Renal cortical epithelial cell (primary cell): ENCODE results near the gene TMEM203. TPM values are rescaled to one million over a fixed set of nuclear protein-coding genes. Genes with fewer than 3 reads are reported as not detected.

Experiments used
- total RNA-seq: library from RNA; depleted of rRNA; stranded (reverse); fragments of >200 nt; gene quantifications from 2 replicates; pipeline ENCODE4 v1.2.3, GENCODE V29; 2014

The TMEM203 gene
- total RNA-seq, 1 donor from 2014 or later: 42.8 TPM

Other genes with a start within 250 kb of the TMEM203 start
- 0.45 TPM in 1 of 2 replicates, not detected in the other for gene PTGDS, start 228.1 kb downstream of the TMEM203 start, total RNA-seq
- not detected in 2 replicates for gene LCNL1, start 222.7 kb downstream of the TMEM203 start, total RNA-seq
- gene PAXX, start 213.2 kb downstream of the TMEM203 start, total RNA-seq: 13.6 and 26.9 TPM in 2 replicates
- 0.85 and 1.9 TPM in 2 replicates for gene CLIC3, start 209.1 kb downstream of the TMEM203 start, total RNA-seq
- gene ABCA2, start 177.4 kb downstream of the TMEM203 start, total RNA-seq: 7.5 and 53.0 TPM in 2 replicates
- gene FUT7, start 173.6 kb downstream of the TMEM203 start, total RNA-seq: not detected in 2 replicates
- 7.1 and 21.6 TPM in 2 replicates for gene NPDC1, start 159.5 kb downstream of the TMEM203 start, total RNA-seq
- gene ENTPD2, start 151.6 kb downstream of the TMEM203 start, total RNA-seq: 0.17 and 0.35 TPM in 2 replicates
- 0.99 and 12.0 TPM in 2 replicates for gene SAPCD2, start 135.1 kb downstream of the TMEM203 start, total RNA-seq
- 6.4 and 7.1 TPM in 2 replicates for gene UAP1L1, start 128.1 kb downstream of the TMEM203 start, total RNA-seq
- gene MAN1B1, start 118.7 kb downstream of the TMEM203 start, total RNA-seq: 67.6 and 71.4 TPM in 2 replicates
- gene DPP7, start 90.9 kb downstream of the TMEM203 start, total RNA-seq: 42.3 and 70.2 TPM in 2 replicates
- gene GRIN1, start 66.5 kb downstream of the TMEM203 start, total RNA-seq: 0.30 TPM in 1 of 2 replicates, not detected in the other
- gene LRRC26, start 35.6 kb downstream of the TMEM203 start, total RNA-seq: not detected in 2 replicates
- not detected in 2 replicates for gene TMEM210, start 33.6 kb downstream of the TMEM203 start, total RNA-seq
- 10.4 and 28.9 TPM in 2 replicates for gene ANAPC2, start 17.1 kb downstream of the TMEM203 start, total RNA-seq
- gene SSNA1, start 17.0 kb downstream of the TMEM203 start, total RNA-seq: 45.5 and 76.2 TPM in 2 replicates
- 4.5 and 10.6 TPM in 2 replicates for gene TPRN, start 4.9 kb downstream of the TMEM203 start, total RNA-seq
- 2.3 and 6.2 TPM in 2 replicates for gene NDOR1, start 52 bp upstream of the TMEM203 start, total RNA-seq
- gene RNF208, start 16.6 kb upstream of the TMEM203 start, total RNA-seq: 1.2 TPM in 1 of 2 replicates, not detected in the other
- 0.20 and 0.87 TPM in 2 replicates for gene CYSRT1, start 19.5 kb upstream of the TMEM203 start, total RNA-seq
- 0.15 and 0.52 TPM in 2 replicates for gene RNF224, start 21.9 kb upstream of the TMEM203 start, total RNA-seq
- not detected in 2 replicates for gene SLC34A3, start 25.3 kb upstream of the TMEM203 start, total RNA-seq
- 153 and 288 TPM in 2 replicates for gene TUBB4B, start 35.6 kb upstream of the TMEM203 start, total RNA-seq
- gene STPG3, start 45.6 kb upstream of the TMEM203 start, total RNA-seq: not detected in 2 replicates
- gene NELFB, start 49.7 kb upstream of the TMEM203 start, total RNA-seq: 55.4 and 62.2 TPM in 2 replicates
- gene TOR4A, start 72.1 kb upstream of the TMEM203 start, total RNA-seq: 36.3 and 42.1 TPM in 2 replicates
- gene NRARP, start 96.6 kb upstream of the TMEM203 start, total RNA-seq: 0.55 and 1.0 TPM in 2 replicates
- 11.6 and 12.2 TPM in 2 replicates for gene EXD3, start 217.5 kb upstream of the TMEM203 start, total RNA-seq
- 2.1 and 2.8 TPM in 2 replicates for gene NOXA1, start 217.7 kb upstream of the TMEM203 start, total RNA-seq
- gene ENTPD8, start 235.7 kb upstream of the TMEM203 start, total RNA-seq: 0.05 and 0.17 TPM in 2 replicates